Measurements from ENCODE around the gene SLC22A14. TPM values are rescaled to one million over a fixed set of nuclear protein-coding genes. Genes with fewer than 3 reads are reported as not detected.

The SLC22A14 gene
- total RNA-seq, 1 donor from 2014 or later: 0.24 TPM

DNA sequence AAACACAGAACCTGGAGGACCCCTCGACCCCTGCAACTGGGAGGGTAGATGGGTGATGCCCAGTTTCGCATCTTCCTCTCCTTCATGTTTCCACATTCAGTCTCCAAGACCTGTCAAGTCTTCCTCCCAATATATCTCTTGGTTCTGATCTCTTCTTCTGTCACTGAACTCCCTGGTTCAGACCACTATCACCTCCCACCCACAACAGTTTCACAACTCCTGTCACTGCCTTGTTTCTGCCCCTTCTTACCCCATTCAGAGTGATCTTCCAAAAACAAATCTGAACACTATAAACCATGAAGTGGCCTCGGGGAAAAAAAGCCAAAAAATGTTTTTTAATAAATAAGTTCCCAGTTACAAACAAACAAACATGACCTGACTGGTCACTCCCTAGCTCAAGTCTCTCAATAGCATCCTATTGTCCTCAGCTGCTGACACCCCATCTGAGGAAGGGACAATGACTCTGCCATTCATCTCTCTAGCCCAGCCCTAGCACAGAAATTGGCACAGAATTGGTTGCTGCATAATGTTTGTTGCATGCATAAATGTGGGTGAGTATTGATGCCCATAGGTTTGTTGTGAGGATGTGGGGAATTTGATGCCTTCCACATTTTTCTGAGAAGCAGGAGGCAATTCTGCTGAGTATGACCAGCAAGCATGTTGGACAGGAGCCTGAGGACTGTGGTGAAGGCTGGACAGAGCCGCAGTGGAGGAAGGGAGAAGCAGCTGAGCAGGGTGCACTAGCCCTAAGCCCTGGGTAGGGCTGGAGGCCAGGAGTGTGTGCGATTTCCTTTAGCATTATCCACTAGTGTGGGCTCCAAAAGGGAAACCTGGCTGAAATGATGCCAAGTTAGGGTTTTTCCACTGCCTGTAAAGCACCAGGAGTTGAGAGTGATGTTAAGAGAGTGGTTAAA, 52.3 kb downstream of the SLC22A14 start:
- no peak for DNase-seq (ENCODE audit: low spot score)
- intact Hi-C loops (cut with DNase I): no loop called here

DNA sequence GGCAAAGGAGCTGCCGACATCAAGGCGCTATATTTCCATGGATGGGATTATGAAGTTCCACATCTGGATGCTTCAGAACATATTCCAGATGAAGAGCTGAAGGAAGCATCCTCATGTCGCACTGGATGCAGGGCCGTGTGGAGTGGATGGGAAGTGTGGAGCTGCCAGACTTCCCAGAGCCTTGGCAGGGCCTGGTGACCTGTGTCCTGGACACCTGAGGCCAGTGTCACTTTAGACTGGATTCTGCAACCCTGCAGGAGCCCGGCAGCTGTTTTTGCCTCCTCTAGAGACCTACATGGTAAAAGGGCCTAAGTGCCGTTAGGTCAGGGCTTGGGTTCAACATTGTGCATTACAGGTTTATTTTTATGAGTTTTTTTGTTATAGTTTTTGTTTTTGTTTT, 53.2 kb downstream of the SLC22A14 start:
- intact Hi-C loops (cut with DNase I): no loop called here
- DNase-seq (ENCODE audit: low spot score): no peak

DNA sequence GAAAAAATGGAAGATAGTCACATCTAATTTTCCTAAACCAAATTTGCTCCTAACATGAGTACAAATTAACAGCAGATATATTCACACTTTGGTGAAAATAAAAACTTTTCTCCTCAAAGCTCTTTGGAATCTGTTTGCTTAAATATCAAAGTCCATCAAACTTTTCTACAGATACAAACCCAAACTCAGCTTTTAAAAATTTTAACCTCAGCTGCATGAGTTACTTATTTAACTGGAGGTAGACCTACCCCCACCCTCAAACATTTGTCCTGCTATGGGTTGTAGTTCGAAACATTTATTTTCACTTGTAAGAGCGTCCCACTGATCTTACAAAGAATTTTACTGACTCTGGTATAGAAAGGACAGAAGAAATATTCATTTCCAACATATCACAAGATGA, 55.6 kb downstream of the SLC22A14 start:
- DNase-seq (ENCODE audit: low spot score): no peak

DNA sequence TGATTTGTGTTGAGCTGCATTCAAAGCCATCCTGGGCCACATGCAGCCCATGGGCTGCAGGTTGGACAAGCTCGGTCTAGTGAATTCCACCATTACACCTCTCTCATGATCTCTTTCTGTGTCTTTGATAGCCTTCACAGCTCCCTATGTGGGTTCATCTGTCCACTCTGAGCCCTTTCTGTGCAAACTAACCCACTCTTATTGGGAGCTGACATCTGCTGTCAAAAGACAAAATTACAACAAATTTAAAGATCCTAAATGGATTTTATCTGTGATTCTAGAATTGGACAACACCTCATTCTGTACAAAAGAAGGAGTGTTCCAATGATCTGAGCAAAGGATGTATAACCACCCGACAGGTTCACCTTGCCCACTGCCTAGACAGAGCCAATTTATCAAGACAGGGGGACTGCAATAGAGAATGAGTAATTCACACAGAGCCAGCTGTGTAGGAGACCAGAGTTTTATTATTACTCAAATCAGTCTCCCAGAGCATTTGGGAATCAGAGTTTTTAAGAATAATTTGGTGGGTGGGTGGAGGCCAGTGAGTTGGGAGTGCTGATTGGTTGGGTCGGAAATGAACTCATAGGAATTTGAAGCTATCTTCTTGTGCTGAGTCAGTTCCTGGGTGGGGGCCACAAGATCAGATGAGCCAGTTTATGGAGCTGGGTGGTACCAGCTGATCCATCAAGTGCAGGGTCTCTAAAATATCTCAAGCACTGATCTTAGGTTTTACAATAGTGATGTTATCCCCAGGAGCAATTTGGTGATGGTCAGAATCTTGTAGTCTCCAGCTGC, 61.9 kb downstream of the SLC22A14 start:
- DNase-seq (ENCODE audit: low spot score): no peak
- intact Hi-C loops (cut with DNase I): no loop called here

More for the DNA sequence above, 55.6 kb downstream of the SLC22A14 start:
- intact Hi-C loops (cut with DNase I): no loop called here

DNA sequence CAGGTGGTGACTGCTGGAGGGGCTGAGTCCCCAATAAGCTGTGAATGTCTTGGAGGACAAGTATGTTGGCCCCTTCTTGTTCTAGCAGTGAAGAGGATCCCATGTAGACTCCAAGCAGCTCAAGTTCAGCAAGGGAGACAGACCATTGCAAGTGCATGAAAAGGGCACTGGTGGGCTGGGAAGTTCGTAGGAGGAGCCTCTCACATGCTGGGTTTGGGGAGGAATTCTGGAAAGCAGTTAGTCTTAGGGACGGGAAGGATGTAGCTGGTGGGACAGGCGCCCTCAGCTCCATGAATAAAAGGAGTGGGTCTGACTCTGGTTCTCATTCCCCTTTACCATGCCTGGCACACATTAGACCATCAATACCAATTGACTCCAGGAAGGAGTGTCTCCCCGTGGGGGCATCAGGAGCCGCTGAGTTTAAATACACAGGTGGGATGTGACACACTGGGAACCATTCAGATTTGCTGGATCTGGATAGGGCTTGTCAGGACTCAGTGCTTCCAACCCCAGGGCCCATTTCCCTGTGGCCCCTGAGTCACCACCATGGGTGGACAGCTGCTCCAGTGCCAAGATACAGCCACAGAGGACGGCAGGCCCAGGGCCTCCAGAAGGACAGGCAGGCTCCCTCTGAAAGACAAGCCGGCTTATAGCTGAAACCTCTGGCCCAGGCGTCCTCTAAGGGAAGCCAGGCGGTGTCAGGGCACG, 63.9 kb downstream of the SLC22A14 start:
- intact Hi-C loops (cut with DNase I): loop anchor here (2.0 to 5.0 kb wide), 3 partner anchors 109 to 209 kb away; partner anchors contain the start of genes ACAA1 and MYD88
- DNase-seq (ENCODE audit: low spot score): no peak

DNA sequence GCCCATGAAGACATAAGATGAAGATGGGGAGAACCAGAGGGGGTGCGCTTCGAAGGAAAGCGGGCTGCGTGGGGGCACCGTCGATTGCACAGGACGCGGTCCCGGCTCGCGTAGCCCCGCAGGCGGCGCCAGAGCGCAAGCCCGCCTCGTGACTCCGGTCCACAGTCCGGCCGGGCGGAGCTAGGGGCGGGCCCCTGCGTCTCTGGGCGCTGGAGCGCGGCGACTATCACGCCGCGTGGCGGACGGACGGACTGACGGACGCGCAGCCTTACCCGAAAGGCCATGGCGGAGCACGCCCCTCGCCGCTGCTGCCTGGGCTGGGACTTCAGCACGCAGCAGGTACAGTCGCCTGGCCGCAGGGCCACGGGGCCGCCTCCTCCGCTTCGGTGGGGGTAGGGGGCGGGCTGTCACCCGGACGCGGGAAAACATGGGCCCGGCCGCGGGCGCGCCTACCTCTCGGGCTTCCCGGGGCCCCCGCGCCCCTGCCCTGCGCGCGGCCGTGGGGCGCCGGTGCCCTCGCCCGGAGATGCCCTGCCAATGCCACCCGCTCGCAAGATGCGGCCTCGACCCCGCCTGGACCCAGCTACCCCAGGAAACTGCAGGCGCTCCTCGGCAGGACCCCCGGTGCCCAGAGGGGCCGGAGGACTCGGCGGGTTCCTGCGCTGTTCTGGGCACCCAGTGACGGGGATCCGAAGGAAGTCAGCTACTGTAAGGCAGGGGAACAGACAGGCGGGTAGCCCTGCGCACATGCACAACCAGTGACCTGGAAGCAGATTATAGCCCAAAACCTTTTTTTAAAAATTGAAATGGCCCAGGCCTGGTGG, 64.7 kb downstream of the SLC22A14 start, which contains the start of gene XYLB:
Gene XYLB, plus strand, starts transcription at position 199 of the 824 bp plus-strand sequence. Its CDS starts 84 bp downstream, at position 283.
- intact Hi-C loops (cut with DNase I): loop anchor here (2.0 to 5.0 kb wide), 3 partner anchors 108 to 209 kb away; partner anchors contain the start of genes ACAA1 and MYD88

DNA sequence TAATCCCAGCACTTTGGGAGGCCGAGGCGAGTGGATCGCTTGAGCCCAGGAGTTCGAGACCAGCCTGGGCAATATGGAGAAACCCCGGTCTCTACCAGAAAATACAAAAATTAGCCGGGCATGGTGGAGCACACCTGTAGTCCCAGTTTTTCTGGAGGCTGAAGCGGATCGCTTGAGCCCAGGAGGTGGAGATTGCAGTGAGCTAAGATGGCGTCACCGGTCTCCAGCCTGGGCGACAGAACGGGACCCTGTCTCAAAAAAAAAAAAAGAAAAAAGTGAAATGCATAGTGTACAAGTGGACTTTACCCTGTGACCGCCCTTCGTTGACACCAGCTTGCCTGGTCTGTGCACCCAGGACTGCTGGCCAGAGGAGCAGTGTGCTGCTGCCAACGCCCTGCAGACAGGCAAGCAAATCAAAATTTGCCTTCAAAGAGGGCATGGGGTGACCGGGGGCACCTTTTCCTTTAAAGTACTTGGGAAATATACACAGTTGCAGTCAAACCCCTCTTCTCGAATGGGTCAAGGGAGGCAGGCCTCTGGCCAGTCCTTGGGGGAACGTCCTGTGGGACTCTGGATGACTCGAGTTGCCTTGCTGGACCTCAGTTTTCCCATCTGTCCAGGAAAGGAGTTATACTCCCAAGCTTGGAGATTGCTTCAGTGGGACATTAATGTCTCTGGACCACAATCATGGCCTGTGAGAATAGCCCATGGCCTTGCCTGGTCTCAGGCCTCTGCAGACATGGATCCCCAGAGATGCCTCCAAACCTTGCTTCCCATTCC, 65.5 kb downstream of the SLC22A14 start:
- DNase-seq (ENCODE audit: low spot score): no peak
- intact Hi-C loops (cut with DNase I): loop anchor here (2.0 to 5.0 kb wide), 3 partner anchors 107 to 210 kb away; partner anchors contain the start of genes ACAA1 and MYD88

More for the DNA sequence above, 64.7 kb downstream of the SLC22A14 start, which contains the start of gene XYLB:
- peak; percentile 94 for DNase-seq (ENCODE audit: low spot score)

DNA sequence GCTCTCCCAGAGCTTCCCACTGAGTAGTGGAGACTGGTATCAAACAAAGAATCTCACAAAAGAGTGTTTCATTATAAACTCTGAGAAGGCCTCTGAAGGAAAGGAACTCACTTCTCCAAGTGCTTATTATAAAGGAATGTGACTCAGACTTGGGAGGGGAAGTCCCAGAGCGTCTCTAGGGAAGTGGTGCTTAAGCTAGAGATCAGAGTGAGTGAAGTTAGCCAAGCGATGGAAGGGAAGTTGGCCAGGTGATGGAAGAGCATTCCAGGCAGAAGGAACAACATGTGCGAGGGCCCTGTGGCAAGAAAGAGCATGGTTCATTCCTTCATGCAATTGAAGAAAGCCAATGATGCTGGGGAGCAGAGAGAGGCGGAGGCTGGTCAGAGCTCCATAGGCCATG, 66.8 kb downstream of the SLC22A14 start:
- DNase-seq (ENCODE audit: low spot score): no peak
- intact Hi-C loops (cut with DNase I): loop anchor here (5.0 kb wide), 1 partner anchor 212 kb away; the partner anchor contains the start of genes ACAA1 and MYD88

DNA sequence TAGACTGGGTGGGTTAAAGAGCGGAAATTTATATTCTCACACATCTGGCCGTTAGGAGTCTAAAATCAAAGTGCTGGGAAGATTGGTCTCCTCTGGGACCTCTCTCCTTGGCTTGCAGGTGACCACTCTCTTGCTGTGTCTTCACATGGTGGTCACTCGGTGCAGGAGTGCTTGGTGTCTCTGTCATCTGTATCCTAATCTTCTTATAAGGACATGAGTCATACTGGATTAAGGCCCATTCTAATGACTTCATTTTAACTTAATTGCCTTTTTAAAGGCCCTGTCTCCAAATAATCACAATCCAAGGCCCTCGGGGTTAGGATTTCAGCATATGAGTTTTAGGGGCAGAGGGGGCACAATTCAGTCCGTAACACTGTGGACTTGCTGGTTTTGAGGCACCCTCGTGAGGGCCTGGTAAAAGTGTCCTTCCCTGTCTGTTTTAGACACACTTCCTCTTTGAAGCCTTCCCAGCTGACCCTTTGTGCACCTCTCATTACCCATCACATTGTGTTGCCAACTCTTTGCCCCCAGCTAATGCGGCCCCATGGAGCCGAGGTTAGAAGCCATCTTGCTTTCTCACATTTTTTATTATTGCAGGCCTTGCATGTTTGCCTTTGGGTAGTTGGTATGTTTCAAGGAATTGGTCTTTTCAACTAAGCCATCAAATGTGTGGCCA, 67.7 kb downstream of the SLC22A14 start:
- intact Hi-C loops (cut with DNase I): loop anchor here (5.0 kb wide), 1 partner anchor 213 kb away; the partner anchor contains the start of genes ACAA1 and MYD88
- no peak for DNase-seq (ENCODE audit: low spot score)

DNA sequence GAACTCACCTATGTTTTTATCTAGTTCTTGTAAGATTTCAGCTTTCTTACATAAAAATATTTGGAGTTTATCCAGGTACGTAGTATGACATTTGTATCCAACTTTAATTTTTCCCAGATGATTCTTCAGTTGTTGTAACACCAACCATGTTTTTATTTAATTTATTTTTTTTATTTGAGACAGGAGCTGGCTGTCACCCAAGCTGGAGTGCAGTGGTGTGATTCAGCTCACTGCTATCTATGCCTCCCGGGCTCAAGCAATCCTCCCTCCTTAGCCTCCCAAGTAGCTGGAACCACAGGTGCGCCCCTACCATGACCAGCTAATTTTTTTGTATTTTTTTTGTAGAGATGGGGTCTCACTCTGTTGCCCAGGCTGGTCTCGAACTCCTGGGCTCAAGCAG, 71.1 kb downstream of the SLC22A14 start:
- no peak for DNase-seq (ENCODE audit: low spot score)
- intact Hi-C loops (cut with DNase I): no loop called here

DNA sequence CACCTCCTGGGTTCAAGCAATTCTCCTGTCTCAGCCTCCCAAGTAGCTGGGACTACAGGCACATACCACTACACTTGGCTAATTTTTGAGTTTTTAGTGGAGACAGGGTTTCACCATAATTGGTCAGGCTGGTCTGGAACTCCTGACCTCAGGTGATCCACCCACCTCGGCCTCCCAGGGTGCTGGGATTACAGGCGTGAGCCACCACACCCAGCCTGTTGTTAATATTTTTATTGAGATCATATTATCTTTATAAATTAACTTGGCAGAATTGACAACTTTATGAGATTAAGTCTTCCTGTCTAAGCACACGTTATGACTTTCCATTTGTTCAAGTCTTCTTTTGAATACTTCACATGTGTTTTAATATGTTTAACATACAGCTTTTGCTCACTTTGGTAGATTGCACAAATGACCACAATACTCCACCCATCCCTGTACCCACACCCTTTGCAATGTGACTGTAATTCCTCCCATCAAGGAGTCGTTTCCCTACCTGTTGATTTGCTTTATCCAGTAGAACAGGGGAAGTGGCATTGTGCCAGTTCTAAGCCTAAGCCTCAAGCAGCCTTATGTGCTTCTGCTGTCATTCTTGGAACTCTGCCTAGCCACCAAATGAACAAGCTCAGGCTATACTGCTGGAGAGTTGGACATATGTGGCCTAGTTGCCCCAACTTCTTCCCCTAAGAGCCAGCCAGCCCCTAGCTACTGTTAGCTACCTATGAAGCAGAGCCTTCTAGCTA, 72.7 kb downstream of the SLC22A14 start:
- DNase-seq (ENCODE audit: low spot score): no peak
- intact Hi-C loops (cut with DNase I): no loop called here

DNA sequence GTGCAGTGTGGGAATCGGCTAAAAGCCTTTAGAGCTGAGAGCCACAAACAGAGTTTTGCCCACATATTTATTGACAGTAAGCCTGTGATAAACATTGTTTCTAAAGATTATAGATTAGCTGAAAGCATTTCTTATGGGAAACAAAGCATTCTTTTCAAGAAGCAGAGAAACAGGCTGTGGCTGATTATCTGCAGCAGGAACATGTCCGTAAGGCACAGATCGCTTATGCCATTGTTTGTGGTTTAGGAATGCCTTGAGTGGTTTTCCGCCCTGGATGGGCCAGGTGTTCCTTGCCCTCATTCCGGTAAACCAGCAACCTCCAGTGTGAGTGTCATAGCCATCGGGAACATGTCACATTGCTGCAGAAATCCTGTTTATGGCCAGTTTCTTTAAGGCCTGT, 76.9 kb downstream of the SLC22A14 start:
- DNase-seq (ENCODE audit: low spot score): no peak
- intact Hi-C loops (cut with DNase I): no loop called here

DNA sequence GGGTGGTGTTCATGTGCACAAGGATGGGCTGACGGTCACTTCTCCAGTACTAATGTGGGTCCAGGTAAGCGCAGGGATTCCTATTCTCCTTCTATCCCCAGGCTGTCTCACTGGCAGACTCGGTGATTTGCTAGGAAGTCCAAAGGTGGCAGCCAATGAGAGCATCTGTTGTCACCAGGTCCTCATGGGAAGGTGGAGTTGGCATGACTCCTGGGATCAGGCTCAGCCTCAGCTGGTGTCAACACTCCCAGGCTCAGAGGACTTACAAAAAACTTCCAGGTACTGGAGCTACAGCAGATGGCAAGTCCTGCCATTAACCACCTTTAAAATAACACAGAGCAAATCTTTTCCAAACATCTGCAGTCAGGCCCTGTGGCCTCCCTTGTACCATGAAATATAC, 78.3 kb downstream of the SLC22A14 start:
- intact Hi-C loops (cut with DNase I): no loop called here
- DNase-seq (ENCODE audit: low spot score): no peak

DNA sequence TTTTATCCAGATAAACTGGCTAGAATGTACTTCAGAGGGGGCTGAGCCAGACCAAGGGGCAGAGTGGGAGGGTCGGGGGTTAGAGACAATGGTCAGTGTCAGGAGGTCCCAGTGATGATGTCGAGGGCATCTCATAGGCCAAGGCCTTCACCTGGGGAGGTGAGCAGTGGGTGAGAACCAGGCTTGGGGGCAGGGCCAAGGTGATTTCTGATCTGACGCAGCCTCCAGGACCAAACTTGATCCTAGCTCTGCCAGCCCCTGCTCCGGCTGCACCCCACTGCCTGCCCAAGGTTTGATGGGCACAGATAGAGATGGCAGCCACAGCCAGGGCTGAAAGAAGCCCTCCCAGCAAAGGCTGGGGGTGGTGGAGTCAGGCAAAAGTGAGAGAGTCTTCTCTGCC, 79.4 kb downstream of the SLC22A14 start:
- intact Hi-C loops (cut with DNase I): no loop called here
- DNase-seq (ENCODE audit: low spot score): no peak

DNA sequence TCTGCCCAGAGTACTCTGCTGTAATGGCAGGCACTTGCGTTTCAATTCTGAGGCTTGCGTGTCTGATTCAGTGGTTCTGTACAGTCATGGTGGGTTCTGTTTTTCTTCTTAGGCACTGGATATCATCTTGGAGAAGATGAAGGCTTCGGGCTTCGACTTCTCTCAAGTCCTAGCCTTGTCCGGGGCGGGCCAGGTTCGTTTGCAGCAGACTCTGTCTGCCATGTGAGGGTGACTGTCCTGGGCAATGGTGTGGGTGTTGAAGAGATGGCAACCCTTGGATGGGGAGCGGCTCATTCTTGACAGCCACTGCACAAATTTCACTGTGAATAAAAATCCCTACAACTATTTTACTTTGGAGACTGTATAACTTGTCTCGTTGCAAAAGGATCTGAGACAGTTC, 80.7 kb downstream of the SLC22A14 start:
- DNase-seq (ENCODE audit: low spot score): no peak
- intact Hi-C loops (cut with DNase I): no loop called here

DNA sequence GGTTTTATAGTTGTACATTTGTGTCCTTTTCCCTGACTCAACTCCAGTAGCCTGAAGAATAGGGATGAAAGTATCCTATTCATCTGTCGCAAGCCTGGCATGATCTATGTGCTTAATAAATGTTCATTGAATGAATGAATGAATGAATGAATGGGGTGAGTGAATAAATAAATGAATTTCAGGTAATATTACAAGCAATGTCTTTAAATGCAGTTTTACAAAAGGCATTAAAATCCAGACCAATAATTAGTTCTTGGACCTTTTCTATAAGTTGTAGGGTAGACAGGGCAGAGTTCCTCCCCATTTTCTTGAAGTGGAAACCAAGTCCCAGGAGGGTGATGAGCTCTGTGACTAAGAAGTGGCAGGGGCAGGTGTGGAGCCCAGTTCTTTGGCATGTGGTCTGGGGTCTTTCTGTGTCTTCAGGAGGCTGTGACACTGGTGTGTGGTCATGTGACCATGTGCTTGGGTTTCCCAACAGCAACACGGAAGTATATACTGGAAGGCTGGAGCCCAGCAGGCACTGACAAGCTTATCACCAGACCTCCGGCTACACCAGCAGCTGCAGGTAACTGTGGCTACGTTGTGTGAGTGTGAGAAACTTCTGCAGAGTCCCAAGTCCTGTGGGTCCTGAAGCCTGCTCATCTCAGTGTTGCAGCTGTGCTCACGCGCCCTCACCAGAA, 82.8 kb downstream of the SLC22A14 start:
- intact Hi-C loops (cut with DNase I): no loop called here

More for the DNA sequence above, 82.8 kb downstream of the SLC22A14 start:
- no peak for DNase-seq (ENCODE audit: low spot score)

All from cardiac septum (tissue), 1 donor.